HepG2 (cell line): ENCODE results near the gene HSD17B8. TPM values are rescaled to one million over a fixed set of nuclear protein-coding genes. Genes with fewer than 3 reads are reported as not detected.

Experiments
- ADNP ChIP-seq: sonication (generic); formaldehyde crosslinking; IDR thresholded peaks from 2 replicates; pipeline ENCODE4 v1.4.0; 2020; ENCODE audit warnings: missing genetic modification reagents
- ELK4 ChIP-seq: sonication (generic); formaldehyde crosslinking; IDR thresholded peaks from 2 replicates; pipeline ENCODE4 v1.9.0; 2021; ENCODE audit warnings: missing genetic modification reagents, borderline replicate concordance
- HNRNPL ChIP-seq: fragments of 200-400 bp; formaldehyde crosslinking; IDR thresholded peaks from 2 replicates; pipeline ENCODE4 v1.6.1; 2017; ENCODE audit warnings: mild to moderate bottlenecking, low read depth, low read length
- IKZF4 ChIP-seq: sonication (generic); formaldehyde crosslinking; IDR thresholded peaks from 2 replicates; pipeline ENCODE4 v1.5.1; 2020; ENCODE audit warnings: borderline replicate concordance, mild to moderate bottlenecking, low read depth, missing genetic modification reagents; ENCODE audit errors: not compliant biosample characterization
- KAT7 ChIP-seq: IDR thresholded peaks from 2 replicates; pipeline ENCODE4 v1.6.1; 2018; ENCODE audit warnings: borderline replicate concordance, missing compliant biosample characterization
- MBNL3 ChIP-seq: fragments of 250-450 bp; sonication (Bioruptor Pico); conservative IDR thresholded peaks from 2 replicates; pipeline ENCODE4 v1.8.0; 2022; ENCODE audit warnings: mild to moderate bottlenecking, inconsistent platforms
- NAIF1 ChIP-seq: sonication (generic); formaldehyde crosslinking; IDR thresholded peaks from 2 replicates; pipeline ENCODE4 v1.5.0; 2020; ENCODE audit warnings: mild to moderate bottlenecking, missing genetic modification reagents, borderline replicate concordance
- NRL ChIP-seq: sonication (generic); formaldehyde crosslinking; IDR thresholded peaks from 2 replicates; pipeline ENCODE4 v1.5.0; 2020; ENCODE audit warnings: missing genetic modification reagents, mild to moderate bottlenecking, moderate library complexity, borderline replicate concordance
- REPIN1 ChIP-seq: sonication (generic); formaldehyde crosslinking; IDR thresholded peaks from 2 replicates; pipeline ENCODE4 v1.8.0; 2022; ENCODE audit warnings: missing genetic modification reagents, low read depth, mild to moderate bottlenecking, borderline replicate concordance
- SAP130 ChIP-seq: IDR thresholded peaks from 2 replicates; pipeline ENCODE4 v1.6.1; 2016; ENCODE audit warnings: low read depth
- SP4 ChIP-seq: sonication (generic); formaldehyde crosslinking; IDR thresholded peaks from 2 replicates; pipeline ENCODE4 v1.8.1; 2023; ENCODE audit warnings: mild to moderate bottlenecking, missing genetic modification reagents
- SP5 ChIP-seq: IDR thresholded peaks from 2 replicates; pipeline ENCODE4 v1.6.1; 2016; ENCODE audit warnings: low read depth, borderline replicate concordance
- TAF1 ChIP-seq: sonication (generic); formaldehyde crosslinking; IDR thresholded peaks from 2 replicates; pipeline ENCODE4 v1.4.0; 2020; ENCODE audit warnings: missing genetic modification reagents
- THAP11 ChIP-seq: IDR thresholded peaks from 2 replicates; pipeline ENCODE4 v1.6.1; 2016; ENCODE audit warnings: missing biosample characterization, missing genetic modification reagents
- XRCC5 ChIP-seq: fragments of 200-400 bp; formaldehyde crosslinking; optimal IDR thresholded peaks from 2 replicates; pipeline ENCODE3; 2017; ENCODE audit warnings: mild to moderate bottlenecking, low read length
- ZBTB21 ChIP-seq: sonication (generic); formaldehyde crosslinking; IDR thresholded peaks from 2 replicates; pipeline ENCODE4 v1.4.0; 2020; ENCODE audit warnings: missing genetic modification reagents
- ZNF10 ChIP-seq: sonication (generic); formaldehyde crosslinking; IDR thresholded peaks from 2 replicates; pipeline ENCODE4 v1.4.0; 2020; ENCODE audit warnings: mild to moderate bottlenecking, low read depth, missing genetic modification reagents, borderline replicate concordance
- ZNF264 ChIP-seq: sonication (generic); formaldehyde crosslinking; IDR thresholded peaks from 2 replicates; pipeline ENCODE4 v1.4.0; 2020; ENCODE audit warnings: missing genetic modification reagents
- ZNF281 ChIP-seq: sonication (generic); formaldehyde crosslinking; IDR thresholded peaks from 2 replicates; pipeline ENCODE4 v1.4.0; 2020; ENCODE audit warnings: missing genetic modification reagents, borderline replicate concordance
- ZNF501 ChIP-seq: sonication (generic); formaldehyde crosslinking; IDR thresholded peaks from 2 replicates; pipeline ENCODE4 v1.5.1; 2020; ENCODE audit warnings: mild to moderate bottlenecking, moderate library complexity, missing genetic modification reagents
- ZNF605 ChIP-seq: sonication (generic); formaldehyde crosslinking; IDR thresholded peaks from 2 replicates; pipeline ENCODE4 v1.8.0; 2022; ENCODE audit warnings: mild to moderate bottlenecking, missing genetic modification reagents
- ZNF770 ChIP-seq: sonication (generic); formaldehyde crosslinking; IDR thresholded peaks from 2 replicates; pipeline ENCODE4 v1.5.0; 2020; ENCODE audit warnings: mild to moderate bottlenecking, missing genetic modification reagents
- polyA plus RNA-seq, 8 experiments: library from polyadenylated mRNA; depleted of rRNA in 3 of 8; stranded (reverse) in 7 of 8; unstranded in 1 of 8; fragments of >200 nt; fragmentation: Illumina TruSeq in 4 of 8; extraction: Trizol in 4 of 8; gene quantifications; 2 replicates each; pipeline versions ENCODE4 v1.2.1 to v1.2.3, GENCODE V29; 2011 to 2016; ENCODE audit warnings: low read depth in 4 of 8, missing spikeins in 1 of 8, mixed read lengths in 1 of 8; ENCODE audit not compliant: insufficient read depth in 1 of 8
- total RNA-seq, 5 experiments: library from RNA; depleted of rRNA; stranded (reverse); fragments of >200 nt; fragmentation: Illumina TruSeq; extraction: Trizol; gene quantifications; 2 replicates each; pipeline ENCODE4 v1.2.3, GENCODE V29; 2016; ENCODE audit warnings: low read depth in 1 of 5
- TF ChIP-seq, protein P1 (sequence below): sonication (generic); formaldehyde crosslinking; IDR thresholded peaks from 2 replicates; pipeline ENCODE4 v1.8.0; 2022; ENCODE audit warnings: missing genetic modification reagents, mild to moderate bottlenecking, inconsistent platforms, borderline replicate concordance

HSD17B8 gene
- total and polyA plus RNA-seq, 2 of the 13 experiments (the other 11 are each of a cell fraction or from before 2014, with no cell fraction given), result 12.6 to 20.1 TPM

DNA sequence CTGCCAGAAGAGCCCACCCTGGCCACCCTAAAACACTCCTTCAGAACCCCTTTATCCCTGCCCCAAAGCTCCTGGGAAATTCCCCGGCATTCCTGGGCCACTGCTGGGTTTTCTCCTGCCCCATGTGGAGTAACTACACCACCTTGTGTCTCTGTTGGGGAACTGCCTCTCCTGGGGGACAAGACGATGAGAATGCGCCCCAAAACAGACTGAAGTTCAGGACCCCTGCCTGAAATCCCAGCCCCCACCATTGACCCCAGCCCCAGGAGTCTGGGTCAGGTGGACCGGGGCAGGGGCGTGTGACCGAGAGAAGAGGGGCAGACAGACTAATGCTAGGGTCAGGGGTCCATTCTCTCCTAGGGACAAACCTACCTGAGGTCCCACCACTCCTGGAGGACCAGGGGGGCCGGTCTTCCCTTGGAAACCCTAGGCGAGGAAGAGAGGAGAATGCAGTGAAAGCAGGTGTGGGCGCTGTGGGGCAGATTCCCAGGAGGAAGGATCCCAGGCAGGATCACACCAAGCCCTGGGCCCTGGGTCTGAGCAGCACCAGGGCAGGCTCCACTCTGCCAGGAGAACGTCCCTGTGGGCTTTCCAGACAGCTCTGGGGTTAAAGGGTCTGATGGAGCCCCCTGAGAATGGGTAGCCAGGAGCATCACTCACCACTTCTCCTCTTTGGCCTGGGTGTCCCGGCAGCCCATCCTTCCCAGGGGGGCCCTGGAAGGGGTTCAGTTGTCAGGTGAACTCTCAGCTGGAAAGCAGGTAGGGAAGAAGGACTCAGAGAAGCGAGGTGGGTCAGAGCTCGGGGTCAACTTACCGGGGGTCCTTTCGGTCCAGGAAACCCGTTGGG, 31.5 kb upstream of the HSD17B8 start (continued):
- TF ChIP-seq THAP11 (CRISPR knock-in tag) (0 out of 2 replicates have a peak, but pooled peaks have one; percentile 28), TAF1 (no peak), NRL (CRISPR knock-in tag) (0 out of 2 replicates have a peak, but pooled peaks have one; percentile 53), ADNP (CRISPR knock-in tag) (no peak), ZBTB21 (CRISPR knock-in tag) (no peak), SAP130 (CRISPR knock-in tag) (no peak), MBNL3 (CRISPR knock-in tag) (no peak), ZNF605 (CRISPR knock-in tag) (no peak), ZNF281 (CRISPR knock-in tag) (no peak), REPIN1 (CRISPR knock-in tag) (0 out of 2 replicates have a peak, but pooled peaks have one; percentile 33), ZNF264 (CRISPR knock-in tag) (no peak), ZNF770 (CRISPR knock-in tag) (no peak), ZNF501 (CRISPR knock-in tag) (peak; percentile 75; the same call in 1 of the 2 replicates), ZNF10 (CRISPR knock-in tag) (no peak), HNRNPL (no peak), NAIF1 (CRISPR knock-in tag) (no peak), SP4 (0 out of 2 replicates have a peak, but pooled peaks have one; percentile 27), ELK4 (CRISPR knock-in tag) (no peak), SP5 (CRISPR knock-in tag) (no peak), XRCC5 (peak; percentile 48), IKZF4 (CRISPR knock-in tag) (no peak), KAT7 (CRISPR knock-in tag) (no peak)
- TF ChIP-seq, protein P1, sequence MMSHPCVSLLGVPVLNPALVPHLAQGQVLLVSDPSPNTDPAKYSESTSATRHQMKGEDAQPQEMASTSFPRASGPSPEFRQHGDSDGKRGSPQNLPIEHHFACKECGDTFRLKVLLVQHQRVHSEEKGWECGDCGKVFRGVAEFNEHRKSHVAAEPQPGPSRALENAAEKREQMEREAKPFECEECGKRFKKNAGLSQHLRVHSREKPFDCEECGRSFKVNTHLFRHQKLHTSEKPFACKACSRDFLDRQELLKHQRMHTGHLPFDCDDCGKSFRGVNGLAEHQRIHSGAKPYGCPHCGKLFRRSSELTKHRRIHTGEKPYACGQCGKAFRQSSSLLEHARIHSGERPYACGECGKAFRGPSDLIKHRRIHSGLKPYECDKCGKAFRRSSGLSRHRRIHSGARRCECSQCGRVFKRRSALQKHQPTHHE (CRISPR knock-in tag), result no peak
